ENCODE data around the gene RBBP8. TPM values are rescaled to one million over a fixed set of nuclear protein-coding genes. Genes with fewer than 3 reads are reported as not detected.
A peak's percentile ranks its signal among the peaks of the same experiment; 100 is the strongest.

RBBP8 gene
- total RNA-seq, 2 experiments from 2014 or later, result 1.2 to 2.5 TPM

- CTCF ChIA-PET, result interaction anchor here (0.8 to 1.5 kb wide), 5 partner anchors 33 to 184 kb away, joined by 3 to 8 read pairs (median 3); partner anchors contain the start of gene RBBP8
- no peaks in the 10 kb centered on the region for H3K4me1 Mint-ChIP-seq (ENCODE audit: low read depth)
- peak; percentile 68 for TF ChIP-seq CTCF (IDR thresholded peaks at IDR 0.05)
Measured at GRCh38 chr18:22983175-22983574, 50.0 kb downstream of the RBBP8 start.

DNA sequence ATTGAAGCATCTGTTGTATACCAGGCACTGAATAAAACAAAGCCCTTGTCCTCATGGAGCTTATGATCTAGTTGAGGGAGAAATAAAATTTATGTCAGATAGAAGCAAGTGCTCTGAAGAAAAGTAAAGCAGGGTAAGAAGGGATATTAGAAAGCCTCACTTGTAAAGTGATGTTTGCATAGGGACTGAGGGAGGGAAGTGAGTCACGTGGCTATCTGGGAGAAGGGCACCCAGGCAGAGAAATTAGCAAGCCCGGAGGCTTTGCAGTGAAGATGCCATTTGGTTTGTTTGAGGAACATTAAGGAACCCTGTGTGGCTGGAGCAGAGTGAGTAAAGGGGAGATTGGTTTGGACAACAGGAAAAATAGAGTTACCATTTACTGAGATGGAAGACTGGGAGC is 52.1 kb downstream of the RBBP8 start:
- no peaks in the 10 kb centered on the region for H3K27me3 ChIP-seq (ENCODE audit: control insufficient read depth in 1 of 2, insufficient read depth in 2 of 2, low read length in 2 of 2)
- H3K4me1 Mint-ChIP-seq (ENCODE audit: low read depth), result no peaks in the 10 kb centered on the region
- no peaks in the 10 kb centered on the region for H3K36me3 ChIP-seq (ENCODE audit: insufficient read depth, low read length)
- ChIA-PET CTCF (no interaction called here), POLR2A (no interaction called here)
- no peaks in the 10 kb centered on the region for H3K9me3 ChIP-seq (ENCODE audit: control insufficient read depth in 1 of 2, insufficient read depth in 1 of 2, low read length in 2 of 2)
- intact Hi-C loops (cut with DNase I, micrococcal nuclease), result loop anchor here in 1 of 2 experiments (2.0 kb wide), 1 partner anchor 186 kb away; no protein-coding TSS in a partner anchor
- no peak for ATAC-seq (ENCODE audit: poor library complexity)
- DNase-seq, result no peak
- no peaks in the 10 kb centered on the region for H3K27me3 Mint-ChIP-seq
- H3K27ac ChIP-seq (ENCODE audit: low read depth in 1 of 2, low read length in 2 of 2), result no peak overlapping the region
- no peak overlapping the region for H3K27ac Mint-ChIP-seq
- no peaks in the 10 kb centered on the region for H3K9me3 Mint-ChIP-seq
- no peaks in the 10 kb centered on the region for H3K4me1 ChIP-seq (ENCODE audit: insufficient read depth, low read length)
- H3K4me3 ChIP-seq (ENCODE audit: low read length), result no peak overlapping the region
- no peak for TF ChIP-seq CTCF (IDR thresholded peaks at IDR 0.05)
- H3K36me3 Mint-ChIP-seq (ENCODE audit: low read depth), result no peaks in the 10 kb centered on the region
- H3K4me3 Mint-ChIP-seq, result no peak overlapping the region

More at GRCh38 chr18:22983175-22983574, 50.0 kb downstream of the RBBP8 start:
- Histone ChIP-seq H3K9me3 (ENCODE audit: control insufficient read depth in 1 of 2, insufficient read depth in 1 of 2, low read length in 2 of 2) (no peaks in the 10 kb centered on the region), H3K4me1 (ENCODE audit: insufficient read depth, low read length) (no peaks in the 10 kb centered on the region), H3K27ac (ENCODE audit: low read depth in 1 of 2, low read length in 2 of 2) (no peak overlapping the region), H3K4me3 (ENCODE audit: low read length) (no peak overlapping the region), H3K27me3 (ENCODE audit: control insufficient read depth in 1 of 2, insufficient read depth in 2 of 2, low read length in 2 of 2) (no peaks in the 10 kb centered on the region), H3K36me3 (ENCODE audit: insufficient read depth, low read length) (no peaks in the 10 kb centered on the region)
- no peak overlapping the region for H3K27ac Mint-ChIP-seq
- ATAC-seq (ENCODE audit: poor library complexity), result no peak
- peak in 3 of 14 experiments; percentile 42 to 46 (median 45) for DNase-seq
- intact Hi-C loops (cut with DNase I, micrococcal nuclease), result loop anchor here (1.0 to 2.0 kb wide), 3 partner anchors 52 to 184 kb away; no protein-coding TSS in a partner anchor
- POLR2A ChIA-PET, result interaction anchor here (1.0 kb wide), 1 partner anchor 50 kb away, joined by 4 read pairs; the partner anchor contains the start of gene RBBP8
- no peaks in the 10 kb centered on the region for H3K27me3 Mint-ChIP-seq
- no peaks in the 10 kb centered on the region for H3K9me3 Mint-ChIP-seq
- no peak overlapping the region for H3K4me3 Mint-ChIP-seq
- no peaks in the 10 kb centered on the region for H3K36me3 Mint-ChIP-seq (ENCODE audit: low read depth)

GRCh38 chr18:22987547-22988189 is 54.5 kb downstream of the RBBP8 start:
- ChIA-PET CTCF (no interaction called here), POLR2A (no interaction called here)
- no peak for TF ChIP-seq CTCF (IDR thresholded peaks at IDR 0.05)
- no peaks in the 10 kb centered on the region for H3K27me3 Mint-ChIP-seq
- Histone ChIP-seq H3K36me3 (ENCODE audit: insufficient read depth, low read length) (no peaks in the 10 kb centered on the region), H3K4me1 (ENCODE audit: insufficient read depth, low read length) (no peaks in the 10 kb centered on the region), H3K27me3 (ENCODE audit: control insufficient read depth in 1 of 2, insufficient read depth in 2 of 2, low read length in 2 of 2) (no peaks in the 10 kb centered on the region), H3K4me3 (ENCODE audit: low read length) (no peak overlapping the region), H3K27ac (ENCODE audit: low read depth in 1 of 2, low read length in 2 of 2) (no peak overlapping the region), H3K9me3 (ENCODE audit: control insufficient read depth in 1 of 2, insufficient read depth in 1 of 2, low read length in 2 of 2) (no peaks in the 10 kb centered on the region)
- intact Hi-C loops (cut with DNase I, micrococcal nuclease), result no loop called here
- DNase-seq, result no peak
- H3K27ac Mint-ChIP-seq, result no peak overlapping the region
- no peaks in the 10 kb centered on the region for H3K9me3 Mint-ChIP-seq
- H3K36me3 Mint-ChIP-seq (ENCODE audit: low read depth), result no peaks in the 10 kb centered on the region
- H3K4me3 Mint-ChIP-seq, result no peak overlapping the region
- no peaks in the 10 kb centered on the region for H3K4me1 Mint-ChIP-seq (ENCODE audit: low read depth)
- no peak for ATAC-seq (ENCODE audit: poor library complexity)

Data from CD4-positive, alpha-beta T cell (primary cell).